Measurements from ENCODE around the gene IDI1. TPM values are rescaled to one million over a fixed set of nuclear protein-coding genes. Genes with fewer than 3 reads are reported as not detected.

IDI1 gene
- total and polyA plus RNA-seq, 2 of the 13 experiments (the other 11 are each of a cell fraction or from before 2014, with no cell fraction given) = 44.4 to 145 TPM

DNA sequence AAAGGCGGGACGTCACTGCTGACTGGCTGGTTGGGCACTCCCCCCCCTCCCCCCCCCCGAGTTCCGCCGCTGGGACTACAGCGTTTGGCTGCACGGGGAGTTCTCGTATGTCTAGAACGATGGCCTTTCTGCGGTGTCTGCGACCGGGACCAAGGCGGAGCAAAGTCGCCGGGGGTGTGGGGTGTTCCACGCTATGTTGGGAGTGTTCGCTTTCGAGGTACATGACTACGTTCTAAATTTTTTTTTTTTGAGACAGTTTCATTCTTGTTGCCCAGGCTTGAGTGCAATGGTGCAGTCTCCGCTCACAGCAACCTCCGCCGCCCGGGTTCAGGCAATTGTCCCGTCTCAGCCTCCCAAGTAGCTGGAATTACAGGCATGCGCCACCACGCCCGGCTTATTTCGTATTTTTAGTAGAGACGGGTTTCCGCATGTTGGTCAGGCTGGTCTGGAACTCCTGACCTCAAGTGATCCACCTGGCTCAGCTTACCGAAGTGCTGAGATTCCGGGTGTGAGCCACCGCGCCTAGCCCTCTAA, 573 bp upstream of the IDI1 start (continued):
- TF ChIP-seq ZNF10 (CRISPR knock-in tag; IDR thresholded peaks at IDR 0.05; ENCODE audit: borderline replicate concordance, low read depth) (no peak), ZNF251 (CRISPR knock-in tag; IDR thresholded peaks at IDR 0.05) (no peak), ETV6 (CRISPR knock-in tag; conservative IDR thresholded peaks at IDR 0.05) (no peak), SNAI1 (CRISPR knock-in tag; IDR thresholded peaks at IDR 0.05; ENCODE audit: borderline replicate concordance) (no peak), ZNF264 (CRISPR knock-in tag; IDR thresholded peaks at IDR 0.05) (peak; percentile 69; the same call in 1 of the 2 replicates), SMAD3 (CRISPR knock-in tag; IDR thresholded peaks at IDR 0.05) (no peak), ELF1 (CRISPR knock-in tag; IDR thresholded peaks at IDR 0.05) (no peak), TGIF2 (CRISPR knock-in tag; IDR thresholded peaks at IDR 0.05) (peak; percentile 3; the same call in 1 of the 2 replicates), HDAC6 (IDR thresholded peaks at IDR 0.05; ENCODE audit: low read depth, low read length) (no peak), HMGXB4 (CRISPR knock-in tag; IDR thresholded peaks at IDR 0.05; ENCODE audit: borderline replicate concordance in 1 of 2, low read depth in 1 of 2) (no peak; a peak in 1 of 4 replicates), NFYB (CRISPR knock-in tag; IDR thresholded peaks at IDR 0.05) (no peak), IRF9 (CRISPR knock-in tag; IDR thresholded peaks at IDR 0.05; ENCODE audit: borderline replicate concordance) (no peak), HOXA7 (CRISPR knock-in tag; IDR thresholded peaks at IDR 0.05) (no peak), PRDM4 (CRISPR knock-in tag; IDR thresholded peaks at IDR 0.05; ENCODE audit: borderline replicate concordance) (no peak), SNRNP70 (IDR thresholded peaks at IDR 0.05; ENCODE audit: low read depth, low read length) (no peak), GTF3A (CRISPR knock-in tag; conservative IDR thresholded peaks at IDR 0.05) (no peak)
- TF ChIP-seq, protein P1, sequence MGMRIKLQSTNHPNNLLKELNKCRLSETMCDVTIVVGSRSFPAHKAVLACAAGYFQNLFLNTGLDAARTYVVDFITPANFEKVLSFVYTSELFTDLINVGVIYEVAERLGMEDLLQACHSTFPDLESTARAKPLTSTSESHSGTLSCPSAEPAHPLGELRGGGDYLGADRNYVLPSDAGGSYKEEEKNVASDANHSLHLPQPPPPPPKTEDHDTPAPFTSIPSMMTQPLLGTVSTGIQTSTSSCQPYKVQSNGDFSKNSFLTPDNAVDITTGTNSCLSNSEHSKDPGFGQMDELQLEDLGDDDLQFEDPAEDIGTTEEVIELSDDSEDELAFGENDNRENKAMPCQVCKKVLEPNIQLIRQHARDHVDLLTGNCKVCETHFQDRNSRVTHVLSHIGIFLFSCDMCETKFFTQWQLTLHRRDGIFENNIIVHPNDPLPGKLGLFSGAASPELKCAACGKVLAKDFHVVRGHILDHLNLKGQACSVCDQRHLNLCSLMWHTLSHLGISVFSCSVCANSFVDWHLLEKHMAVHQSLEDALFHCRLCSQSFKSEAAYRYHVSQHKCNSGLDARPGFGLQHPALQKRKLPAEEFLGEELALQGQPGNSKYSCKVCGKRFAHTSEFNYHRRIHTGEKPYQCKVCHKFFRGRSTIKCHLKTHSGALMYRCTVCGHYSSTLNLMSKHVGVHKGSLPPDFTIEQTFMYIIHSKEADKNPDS (CRISPR knock-in tag; IDR thresholded peaks at IDR 0.05) = no peak
- TF ChIP-seq, protein P2, sequence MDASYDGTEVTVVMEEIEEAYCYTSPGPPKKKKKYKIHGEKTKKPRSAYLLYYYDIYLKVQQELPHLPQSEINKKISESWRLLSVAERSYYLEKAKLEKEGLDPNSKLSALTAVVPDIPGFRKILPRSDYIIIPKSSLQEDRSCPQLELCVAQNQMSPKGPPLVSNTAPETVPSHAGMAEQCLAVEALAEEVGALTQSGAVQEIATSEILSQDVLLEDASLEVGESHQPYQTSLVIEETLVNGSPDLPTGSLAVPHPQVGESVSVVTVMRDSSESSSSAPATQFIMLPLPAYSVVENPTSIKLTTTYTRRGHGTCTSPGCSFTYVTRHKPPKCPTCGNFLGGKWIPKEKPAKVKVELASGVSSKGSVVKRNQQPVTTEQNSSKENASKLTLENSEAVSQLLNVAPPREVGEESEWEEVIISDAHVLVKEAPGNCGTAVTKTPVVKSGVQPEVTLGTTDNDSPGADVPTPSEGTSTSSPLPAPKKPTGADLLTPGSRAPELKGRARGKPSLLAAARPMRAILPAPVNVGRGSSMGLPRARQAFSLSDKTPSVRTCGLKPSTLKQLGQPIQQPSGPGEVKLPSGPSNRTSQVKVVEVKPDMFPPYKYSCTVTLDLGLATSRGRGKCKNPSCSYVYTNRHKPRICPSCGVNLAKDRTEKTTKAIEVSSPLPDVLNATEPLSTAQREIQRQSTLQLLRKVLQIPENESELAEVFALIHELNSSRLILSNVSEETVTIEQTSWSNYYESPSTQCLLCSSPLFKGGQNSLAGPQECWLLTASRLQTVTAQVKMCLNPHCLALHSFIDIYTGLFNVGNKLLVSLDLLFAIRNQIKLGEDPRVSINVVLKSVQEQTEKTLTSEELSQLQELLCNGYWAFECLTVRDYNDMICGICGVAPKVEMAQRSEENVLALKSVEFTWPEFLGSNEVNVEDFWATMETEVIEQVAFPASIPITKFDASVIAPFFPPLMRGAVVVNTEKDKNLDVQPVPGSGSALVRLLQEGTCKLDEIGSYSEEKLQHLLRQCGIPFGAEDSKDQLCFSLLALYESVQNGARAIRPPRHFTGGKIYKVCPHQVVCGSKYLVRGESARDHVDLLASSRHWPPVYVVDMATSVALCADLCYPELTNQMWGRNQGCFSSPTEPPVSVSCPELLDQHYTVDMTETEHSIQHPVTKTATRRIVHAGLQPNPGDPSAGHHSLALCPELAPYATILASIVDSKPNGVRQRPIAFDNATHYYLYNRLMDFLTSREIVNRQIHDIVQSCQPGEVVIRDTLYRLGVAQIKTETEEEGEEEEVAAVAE (CRISPR knock-in tag; IDR thresholded peaks at IDR 0.05; ENCODE audit: borderline replicate concordance) = no peak
